Panc1 (cell line): ENCODE results near the gene NPTX2. TPM values are rescaled to one million over a fixed set of nuclear protein-coding genes. Genes with fewer than 3 reads are reported as not detected.

ENCODE experiments used
- ATAC-seq: fragments of 200-7000 bp; cut with Tn5 transposase; 2 replicates; pipeline ENCODE4 v1.9.1; 2020; ENCODE audit warnings: mild to moderate bottlenecking, moderate library complexity
- BruUV-seq: library from RNA; stranded (reverse); fragments of 400-500 nt; replicated peaks from 2 replicates; lab custom pipeline; 2021; lab: Mats Ljungman, UMichigan
- CTCF ChIA-PET: fragments of 300-600 bp; sonication (Branson Sonifier 250); formaldehyde crosslinking; loops from one replicate; lab custom pipeline; 2022; ENCODE audit warnings: antibody characterized with exemption; lab: Charles Lee
- POLR2A ChIA-PET: fragments of 300-600 bp; sonication (Branson Sonifier 250); formaldehyde crosslinking; loops from one replicate; lab custom pipeline; 2022; ENCODE audit warnings: antibody characterized with exemption; lab: Charles Lee
- DNase-seq: peaks from one replicate; pipeline ENCODE4 v3.0.0-alpha.2; 2010; ENCODE audit warnings: low read depth, low spot score
- H3K27ac ChIP-seq: 2 replicates; pipeline ENCODE4 v1.5.1; 2011; ENCODE audit warnings: mild to moderate bottlenecking, low read length, inconsistent platforms
- H3K27me3 ChIP-seq: fragments of 200-500 bp; sonication (Bioruptor generic); 2 replicates; pipeline ENCODE4 v1.6.0; 2014; ENCODE audit warnings: low read length, inconsistent platforms; ENCODE audit not compliant: control insufficient read depth, insufficient read depth
- H3K36me3 ChIP-seq: fragments of 200-500 bp; sonication (Bioruptor generic); 2 replicates; pipeline ENCODE4 v1.5.1; 2014; ENCODE audit warnings: inconsistent platforms, mild to moderate bottlenecking, low read length, moderate library complexity; ENCODE audit not compliant: control insufficient read depth, insufficient read depth
- H3K4me1 ChIP-seq: 2 replicates; pipeline ENCODE4 v1.5.1; 2011; ENCODE audit warnings: inconsistent platforms, mild to moderate bottlenecking, low read length, moderate library complexity; ENCODE audit not compliant: control insufficient read depth, insufficient read depth
- H3K4me3 ChIP-seq, 2 experiments: 2 replicates each; pipeline ENCODE4 v1.5.1; 2011 to 2012; ENCODE audit warnings: low read depth in 2 of 2, low read length in 2 of 2, mild to moderate bottlenecking in 2 of 2, inconsistent platforms in 1 of 2, moderate library complexity in 1 of 2
- H3K9me3 ChIP-seq: fragments of 200-500 bp; sonication (Bioruptor generic); 2 replicates; pipeline ENCODE4 v1.5.1; 2014; ENCODE audit warnings: low read depth, mild to moderate bottlenecking, inconsistent platforms, low read length, moderate library complexity; ENCODE audit not compliant: control insufficient read depth, insufficient read depth
- POLR2AphosphoS5 ChIP-seq: IDR thresholded peaks from 2 replicates; pipeline ENCODE4 v1.6.1; 2012; ENCODE audit warnings: mild to moderate bottlenecking, low read depth, low read length, moderate library complexity
- SIN3A ChIP-seq: IDR thresholded peaks from 2 replicates; pipeline ENCODE4 v1.6.1; 2012; ENCODE audit warnings: low read depth, mild to moderate bottlenecking, low read length, moderate library complexity, borderline replicate concordance; ENCODE audit not compliant: insufficient read depth
- TCF7L2 ChIP-seq: IDR thresholded peaks from 2 replicates; pipeline ENCODE4 v1.6.1; 2011; ENCODE audit warnings: mild to moderate bottlenecking, low read depth, low read length, inconsistent platforms
- in situ Hi-C: cut with HindIII; loops from 2 replicates; pipeline ENCODE4 v1.10.0; 2016; ENCODE audit warnings: low sequenced_read_pairs, low pct_unique_long_range_greater_than_20kb
- intact Hi-C: fragments of 100-400 bp; cut with micrococcal nuclease; formaldehyde crosslinking; loops from one replicate; pipeline ENCODE4 v1.10.0; 2022; ENCODE audit not compliant: unreplicated experiment
- total RNA-seq: library from RNA; stranded (reverse); gene quantifications from one replicate; pipeline ENCODE4 v1.2.1, GENCODE V29; 2021; ENCODE audit not compliant: unreplicated experiment
- TF ChIP-seq, protein P1 (sequence below), 2 experiments: IDR thresholded peaks; 2 replicates each; pipeline ENCODE4 v1.6.1; 2011 to 2012; ENCODE audit warnings: low read depth in 2 of 2, control low read depth in 1 of 2, low read length in 1 of 2, mild to moderate bottlenecking in 1 of 2, moderate library complexity in 1 of 2; ENCODE audit not compliant: insufficient read depth in 1 of 2
- TF ChIP-seq, protein P2 (sequence below): fragments of 450-650 bp; IDR thresholded peaks from 2 replicates; pipeline ENCODE4 v1.5.1; 2017; ENCODE audit warnings: mild to moderate bottlenecking

Gene NPTX2
- total RNA-seq, 1 experiment from 2014 or later: 0.15 TPM

DNA sequence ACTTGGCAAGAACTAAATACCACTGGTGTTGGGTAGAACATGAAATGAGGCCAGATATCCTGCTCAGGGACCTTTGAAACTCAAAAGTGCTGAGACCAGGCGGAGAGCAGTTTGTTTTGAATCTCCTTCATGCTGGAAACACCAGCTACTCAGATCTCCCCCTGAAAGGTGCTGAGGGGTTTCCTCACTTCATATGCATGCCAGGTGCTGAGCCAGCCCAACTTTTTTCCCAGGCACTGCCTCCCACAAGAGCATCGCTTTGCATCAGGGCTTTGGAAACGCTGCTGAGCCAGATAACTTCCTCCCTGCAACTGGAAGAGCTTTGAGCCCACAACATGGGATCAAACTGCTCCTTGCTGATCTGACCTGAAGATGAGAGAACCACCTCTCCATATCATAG is 13.7 kb downstream of the NPTX2 start:
- TF ChIP-seq TCF7L2 (no peak), SIN3A (no peak), POLR2AphosphoS5 (no peak)
- TF ChIP-seq, protein P1, sequence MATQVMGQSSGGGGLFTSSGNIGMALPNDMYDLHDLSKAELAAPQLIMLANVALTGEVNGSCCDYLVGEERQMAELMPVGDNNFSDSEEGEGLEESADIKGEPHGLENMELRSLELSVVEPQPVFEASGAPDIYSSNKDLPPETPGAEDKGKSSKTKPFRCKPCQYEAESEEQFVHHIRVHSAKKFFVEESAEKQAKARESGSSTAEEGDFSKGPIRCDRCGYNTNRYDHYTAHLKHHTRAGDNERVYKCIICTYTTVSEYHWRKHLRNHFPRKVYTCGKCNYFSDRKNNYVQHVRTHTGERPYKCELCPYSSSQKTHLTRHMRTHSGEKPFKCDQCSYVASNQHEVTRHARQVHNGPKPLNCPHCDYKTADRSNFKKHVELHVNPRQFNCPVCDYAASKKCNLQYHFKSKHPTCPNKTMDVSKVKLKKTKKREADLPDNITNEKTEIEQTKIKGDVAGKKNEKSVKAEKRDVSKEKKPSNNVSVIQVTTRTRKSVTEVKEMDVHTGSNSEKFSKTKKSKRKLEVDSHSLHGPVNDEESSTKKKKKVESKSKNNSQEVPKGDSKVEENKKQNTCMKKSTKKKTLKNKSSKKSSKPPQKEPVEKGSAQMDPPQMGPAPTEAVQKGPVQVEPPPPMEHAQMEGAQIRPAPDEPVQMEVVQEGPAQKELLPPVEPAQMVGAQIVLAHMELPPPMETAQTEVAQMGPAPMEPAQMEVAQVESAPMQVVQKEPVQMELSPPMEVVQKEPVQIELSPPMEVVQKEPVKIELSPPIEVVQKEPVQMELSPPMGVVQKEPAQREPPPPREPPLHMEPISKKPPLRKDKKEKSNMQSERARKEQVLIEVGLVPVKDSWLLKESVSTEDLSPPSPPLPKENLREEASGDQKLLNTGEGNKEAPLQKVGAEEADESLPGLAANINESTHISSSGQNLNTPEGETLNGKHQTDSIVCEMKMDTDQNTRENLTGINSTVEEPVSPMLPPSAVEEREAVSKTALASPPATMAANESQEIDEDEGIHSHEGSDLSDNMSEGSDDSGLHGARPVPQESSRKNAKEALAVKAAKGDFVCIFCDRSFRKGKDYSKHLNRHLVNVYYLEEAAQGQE (IDR thresholded peaks at IDR 0.05; ENCODE audit: insufficient read depth in 1 of 2, low read depth in 2 of 2, low read length in 1 of 2): no peak
- TF ChIP-seq, protein P2, sequence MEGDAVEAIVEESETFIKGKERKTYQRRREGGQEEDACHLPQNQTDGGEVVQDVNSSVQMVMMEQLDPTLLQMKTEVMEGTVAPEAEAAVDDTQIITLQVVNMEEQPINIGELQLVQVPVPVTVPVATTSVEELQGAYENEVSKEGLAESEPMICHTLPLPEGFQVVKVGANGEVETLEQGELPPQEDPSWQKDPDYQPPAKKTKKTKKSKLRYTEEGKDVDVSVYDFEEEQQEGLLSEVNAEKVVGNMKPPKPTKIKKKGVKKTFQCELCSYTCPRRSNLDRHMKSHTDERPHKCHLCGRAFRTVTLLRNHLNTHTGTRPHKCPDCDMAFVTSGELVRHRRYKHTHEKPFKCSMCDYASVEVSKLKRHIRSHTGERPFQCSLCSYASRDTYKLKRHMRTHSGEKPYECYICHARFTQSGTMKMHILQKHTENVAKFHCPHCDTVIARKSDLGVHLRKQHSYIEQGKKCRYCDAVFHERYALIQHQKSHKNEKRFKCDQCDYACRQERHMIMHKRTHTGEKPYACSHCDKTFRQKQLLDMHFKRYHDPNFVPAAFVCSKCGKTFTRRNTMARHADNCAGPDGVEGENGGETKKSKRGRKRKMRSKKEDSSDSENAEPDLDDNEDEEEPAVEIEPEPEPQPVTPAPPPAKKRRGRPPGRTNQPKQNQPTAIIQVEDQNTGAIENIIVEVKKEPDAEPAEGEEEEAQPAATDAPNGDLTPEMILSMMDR: no peak
- intact Hi-C loops (no loop called here), in situ Hi-C loops (no loop called here)
- Histone ChIP-seq H3K27me3 (peaks cover 25% of the 10 kb centered on the region), H3K36me3 (no peaks in the 10 kb centered on the region), H3K4me3 (no peak overlapping the region), H3K27ac (no peak overlapping the region), H3K9me3 (no peaks in the 10 kb centered on the region), H3K4me1 (no peaks in the 10 kb centered on the region; the same call in 1 of the 2 replicates)
- no peak for DNase-seq
- CTCF ChIA-PET: no interaction called here
- no TSS peak for BruUV-seq
- POLR2A ChIA-PET: no interaction called here
- ATAC-seq: no peak

DNA sequence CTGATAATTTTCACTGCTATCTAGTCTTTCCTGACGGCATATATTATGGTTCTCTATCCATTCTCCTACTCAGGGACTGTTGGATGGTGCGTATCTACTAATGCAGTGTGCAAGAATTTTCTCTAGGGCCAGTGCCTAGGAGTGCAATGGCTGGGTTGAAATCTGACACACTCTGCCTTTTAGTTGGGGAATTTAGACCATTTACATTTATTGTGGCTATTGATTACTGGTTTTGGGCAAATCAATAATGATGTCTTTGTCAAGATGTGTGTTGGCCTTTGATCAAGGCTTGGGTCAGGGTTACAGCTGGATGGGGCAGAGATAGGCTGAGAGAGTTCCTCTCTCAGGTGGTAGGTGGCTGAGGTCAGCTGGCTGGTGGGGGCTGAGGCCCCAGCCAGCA is 21.8 kb downstream of the NPTX2 start:
- ATAC-seq: no peak
- H3K27me3 ChIP-seq: peaks cover 6% of the 10 kb centered on the region; the same call in 1 of the 2 replicates
- no peak for DNase-seq
- no peak overlapping the region for H3K27ac ChIP-seq
- in situ Hi-C loops (no loop called here), intact Hi-C loops (no loop called here)
- H3K4me3 ChIP-seq: no peak overlapping the region
- no TSS peak for BruUV-seq
- no peak for TF ChIP-seq POLR2AphosphoS5
- no peak for TF ChIP-seq TCF7L2
- TF ChIP-seq, protein P1 (IDR thresholded peaks at IDR 0.05; ENCODE audit: insufficient read depth in 1 of 2, low read depth in 2 of 2, low read length in 1 of 2): no peak
- TF ChIP-seq, protein P2: no peak
- no peak for TF ChIP-seq SIN3A
- ChIA-PET CTCF (no interaction called here), POLR2A (no interaction called here)
- no peaks in the 10 kb centered on the region for H3K36me3 ChIP-seq
- no peaks in the 10 kb centered on the region for H3K4me1 ChIP-seq
- no peaks in the 10 kb centered on the region for H3K9me3 ChIP-seq
